IMR-90 (cell line): Measurements from ENCODE around the gene RNF146. TPM values are rescaled to one million over a fixed set of nuclear protein-coding genes. Genes with fewer than 3 reads are reported as not detected.

Experiments used
- ATAC-seq: fragments of 200-7000 bp; cut with Tn5 transposase; 2 replicates; pipeline ENCODE4 v1.9.1; 2020; ENCODE audit warnings: low read depth, mild to moderate bottlenecking, moderate library complexity
- BruUV-seq: library from RNA; stranded (reverse); fragments of 400-500 nt; replicated peaks from 2 replicates; lab custom pipeline; 2021; lab: Mats Ljungman, UMichigan
- CTCF ChIA-PET: fragments of 300-600 bp; formaldehyde crosslinking; extraction: SDS; loops from one replicate; lab custom pipeline; 2021; ENCODE audit warnings: antibody characterized with exemption; lab: Yijun Ruan, JAX
- POLR2A ChIA-PET: fragments of 300-600 bp; sonication (Branson Sonifier 250); formaldehyde crosslinking; loops from one replicate; lab custom pipeline; 2022; ENCODE audit warnings: antibody characterized with exemption; ENCODE audit not compliant: unreplicated experiment; lab: Charles Lee
- DNase-seq: peaks from one replicate; pipeline ENCODE4 v3.0.0; 2013
- H2AFZ ChIP-seq: replicated peaks from 2 replicates; pipeline ENCODE3; 2013; ENCODE audit warnings: low read length, mild to moderate bottlenecking; ENCODE audit not compliant: poor library complexity
- H2AK5ac ChIP-seq: 2 replicates; pipeline ENCODE4 v1.6.1; 2013; ENCODE audit warnings: low read depth, low read length, inconsistent platforms
- H2AK9ac ChIP-seq: replicated peaks from 2 replicates; pipeline ENCODE3; 2013; ENCODE audit warnings: mild to moderate bottlenecking, low read depth, low read length, moderate library complexity; ENCODE audit not compliant: poor library complexity
- H2BK120ac ChIP-seq: 2 replicates; pipeline ENCODE4 v1.6.1; 2013; ENCODE audit warnings: low read depth, low read length, inconsistent platforms
- H2BK15ac ChIP-seq: 3 replicates; pipeline ENCODE4 v1.6.1; 2013; ENCODE audit warnings: low read depth, low read length, inconsistent platforms
- H2BK20ac ChIP-seq: 2 replicates; pipeline ENCODE4 v1.6.1; 2013; ENCODE audit warnings: low read depth, mild to moderate bottlenecking, inconsistent platforms, low read length, moderate library complexity
- H2BK5ac ChIP-seq: 2 replicates; pipeline ENCODE4 v1.6.1; 2013; ENCODE audit warnings: mild to moderate bottlenecking, low read depth, low read length, inconsistent platforms; ENCODE audit not compliant: poor library complexity, severe bottlenecking
- H3K14ac ChIP-seq: replicated peaks from 2 replicates; pipeline ENCODE4 v1.6.1; 2013; ENCODE audit warnings: low read depth, low read length, inconsistent platforms
- H3K18ac ChIP-seq: 2 replicates; pipeline ENCODE4 v1.6.1; 2013; ENCODE audit warnings: low read depth, low read length, control low read depth
- H3K23ac ChIP-seq: 2 replicates; pipeline ENCODE4 v1.6.1; 2013; ENCODE audit warnings: low read depth, low read length, inconsistent platforms
- H3K27ac ChIP-seq: 2 replicates; pipeline ENCODE4 v1.5.1; 2013; ENCODE audit warnings: mild to moderate bottlenecking, control low read depth, low read length; ENCODE audit not compliant: insufficient read depth
- H3K27me3 ChIP-seq: 2 replicates; pipeline ENCODE4 v1.6.1; 2013; ENCODE audit warnings: low read length; ENCODE audit not compliant: control insufficient read depth, insufficient read depth
- H3K36me3 ChIP-seq: 2 replicates; pipeline ENCODE4 v1.6.1; 2013; ENCODE audit warnings: low read length, mixed read lengths; ENCODE audit not compliant: control insufficient read depth, insufficient read depth
- H3K4ac ChIP-seq: 2 replicates; pipeline ENCODE4 v1.6.1; 2013; ENCODE audit warnings: low read depth, low read length, inconsistent platforms
- H3K4me1 ChIP-seq: 2 replicates; pipeline ENCODE4 v1.6.1; 2013; ENCODE audit warnings: low read length, mixed read lengths; ENCODE audit not compliant: control insufficient read depth, insufficient read depth
- H3K4me2 ChIP-seq: 2 replicates; pipeline ENCODE4 v1.6.1; 2013; ENCODE audit warnings: low read depth, mild to moderate bottlenecking, control low read depth, low read length, moderate library complexity
- H3K4me3 ChIP-seq: 2 replicates; pipeline ENCODE4 v1.5.1; 2013; ENCODE audit warnings: low read depth, mild to moderate bottlenecking, control low read depth, low read length, moderate library complexity; ENCODE audit not compliant: insufficient read depth
- H3K56ac ChIP-seq: 2 replicates; pipeline ENCODE4 v1.6.1; 2013; ENCODE audit warnings: low read length, inconsistent platforms; ENCODE audit not compliant: insufficient read depth; ENCODE audit errors: extremely low read depth
- H3K79me1 ChIP-seq, 2 experiments: 2 replicates each; pipeline ENCODE4 v1.6.1; 2013; ENCODE audit warnings: low read length in 2 of 2, inconsistent platforms in 1 of 2, low read depth in 1 of 2
- H3K9ac ChIP-seq: 2 replicates; pipeline ENCODE4 v1.6.1; 2013; ENCODE audit warnings: low read depth, low read length, control low read depth
- H3K9me1 ChIP-seq: 2 replicates; pipeline ENCODE4 v1.6.1; 2013; ENCODE audit warnings: low read length, inconsistent platforms; ENCODE audit not compliant: insufficient read depth
- H3K9me3 ChIP-seq: 2 replicates; pipeline ENCODE4 v1.6.1; 2013; ENCODE audit warnings: low read length; ENCODE audit not compliant: control insufficient read depth, insufficient read depth
- H4K20me1 ChIP-seq: 2 replicates; pipeline ENCODE4 v1.6.1; 2013; ENCODE audit warnings: low read length, inconsistent platforms; ENCODE audit not compliant: insufficient read depth
- H4K5ac ChIP-seq: 2 replicates; pipeline ENCODE4 v1.6.1; 2013; ENCODE audit warnings: mild to moderate bottlenecking, low read depth, low read length, control low read depth
- H4K8ac ChIP-seq, 2 experiments: 2 replicates each; pipeline ENCODE4 v1.6.1; 2013; ENCODE audit warnings: low read depth in 2 of 2, low read length in 2 of 2, control low read depth in 1 of 2, inconsistent platforms in 1 of 2
- H4K91ac ChIP-seq: 2 replicates; pipeline ENCODE4 v1.6.1; 2013; ENCODE audit warnings: low read depth, low read length, inconsistent platforms; ENCODE audit not compliant: insufficient read depth
- BHLHE40 ChIP-seq: fragments of 150-350 bp; IDR thresholded peaks from 2 replicates; pipeline ENCODE4 v1.6.1; 2016; ENCODE audit warnings: mild to moderate bottlenecking, low read depth, low read length
- CEBPB ChIP-seq: IDR thresholded peaks from 2 replicates; pipeline ENCODE4 v1.6.1; 2012; ENCODE audit warnings: low read depth, low read length, improper control_type of control experiment
- CHD1 ChIP-seq: IDR thresholded peaks from 2 replicates; pipeline ENCODE4 v1.6.1; 2012; ENCODE audit warnings: low read depth, low read length, improper control_type of control experiment
- ELK1 ChIP-seq: fragments of 150-350 bp; IDR thresholded peaks from 2 replicates; pipeline ENCODE4 v1.6.1; 2016; ENCODE audit warnings: low read depth, mild to moderate bottlenecking, low read length, moderate library complexity, borderline replicate concordance
- FOS ChIP-seq: fragments of 150-350 bp; IDR thresholded peaks from 2 replicates; pipeline ENCODE4 v1.6.1; 2016; ENCODE audit warnings: low read depth, low read length
- MAFK ChIP-seq: IDR thresholded peaks from 2 replicates; pipeline ENCODE4 v1.6.1; 2012; ENCODE audit warnings: low read depth, low read length, improper control_type of control experiment
- MAZ ChIP-seq: IDR thresholded peaks from 2 replicates; pipeline ENCODE4 v1.6.1; 2012; ENCODE audit warnings: low read depth, mild to moderate bottlenecking, low read length, improper control_type of control experiment, moderate library complexity, borderline replicate concordance
- MXI1 ChIP-seq: IDR thresholded peaks from 2 replicates; pipeline ENCODE4 v1.6.1; 2012; ENCODE audit warnings: low read depth, mild to moderate bottlenecking, low read length, moderate library complexity, borderline replicate concordance
- NFE2L2 ChIP-seq: fragments of 150-350 bp; IDR thresholded peaks from 2 replicates; pipeline ENCODE4 v1.6.1; 2016; ENCODE audit warnings: low read depth, mild to moderate bottlenecking, low read length
- POLR2A ChIP-seq: IDR thresholded peaks from 2 replicates; pipeline ENCODE4 v1.6.1; 2012; ENCODE audit warnings: mild to moderate bottlenecking, low read depth, low read length
- RAD21 ChIP-seq: IDR thresholded peaks from 2 replicates; pipeline ENCODE4 v1.6.1; 2012; ENCODE audit warnings: low read length, improper control_type of control experiment
- RCOR1 ChIP-seq: IDR thresholded peaks from 2 replicates; pipeline ENCODE4 v1.6.1; 2012; ENCODE audit warnings: mild to moderate bottlenecking, low read length, improper control_type of control experiment; ENCODE audit not compliant: insufficient replicate concordance
- RFX5 ChIP-seq: IDR thresholded peaks from 2 replicates; pipeline ENCODE4 v1.8.0; 2012; ENCODE audit warnings: low read depth, mild to moderate bottlenecking, low read length, moderate library complexity
- SMC3 ChIP-seq: fragments of 150-350 bp; IDR thresholded peaks from 2 replicates; pipeline ENCODE4 v1.6.1; 2016; ENCODE audit warnings: low read depth, mild to moderate bottlenecking, antibody characterized with exemption, low read length, moderate library complexity
- USF2 ChIP-seq: fragments of 150-350 bp; IDR thresholded peaks from 2 replicates; pipeline ENCODE4 v1.6.1; 2017; ENCODE audit warnings: mild to moderate bottlenecking, antibody characterized with exemption, low read length, low read depth
- WGBS, 2 experiments: methylation state at CpG; one replicate each; pipeline versions ENCODE4 v1.1.5 to v1.1.7; 2013; ENCODE audit warnings: missing lambda C conversion rate in 2 of 2; ENCODE audit not compliant: insufficient read length in 1 of 2; ENCODE audit errors: extremely low coverage in 2 of 2; 5-methylcytosine and 5-hydroxymethylcytosine counted together
- dilution Hi-C: fragments of 300-500 bp; cut with HindIII; formaldehyde crosslinking; loops from one replicate; pipeline ENCODE4 v1.14.3; 2018; ENCODE audit warnings: low sequenced_read_pairs; ENCODE audit not compliant: unreplicated experiment
- in situ Hi-C: fragments of 300-500 bp; cut with MboI; formaldehyde crosslinking; loops from 3 replicates; pipeline ENCODE4 v1.14.3; 2019; ENCODE audit warnings: low sequenced_read_pairs, inconsistent platforms, mixed read lengths
- intact Hi-C: fragments of 100-400 bp; cut with micrococcal nuclease; formaldehyde crosslinking; loops from 2 replicates; pipeline ENCODE4 v1.10.0; 2022
- polyA plus RNA-seq, 3 experiments: library from polyadenylated mRNA; depleted of rRNA; stranded (reverse); fragments of >200 nt; gene quantifications; 2 replicates each; pipeline ENCODE4 v1.2.3, GENCODE V29; 2012; ENCODE audit warnings: low replicate concordance in 1 of 3
- total RNA-seq: library from RNA; depleted of rRNA; stranded (reverse); fragments of >200 nt; gene quantifications from 2 replicates; pipeline ENCODE4 v1.2.3, GENCODE V29; 2012
- TF ChIP-seq, protein P1 (sequence below): conservative IDR thresholded peaks from 2 replicates; pipeline ENCODE4 v1.5.1; 2012; ENCODE audit warnings: mild to moderate bottlenecking, low read depth, low read length, improper control_type of control experiment

Gene RNF146
- total and polyA plus RNA-seq, 2 of the 4 experiments (the other 2 are of a cell fraction): 24.0 to 32.2 TPM

DNA sequence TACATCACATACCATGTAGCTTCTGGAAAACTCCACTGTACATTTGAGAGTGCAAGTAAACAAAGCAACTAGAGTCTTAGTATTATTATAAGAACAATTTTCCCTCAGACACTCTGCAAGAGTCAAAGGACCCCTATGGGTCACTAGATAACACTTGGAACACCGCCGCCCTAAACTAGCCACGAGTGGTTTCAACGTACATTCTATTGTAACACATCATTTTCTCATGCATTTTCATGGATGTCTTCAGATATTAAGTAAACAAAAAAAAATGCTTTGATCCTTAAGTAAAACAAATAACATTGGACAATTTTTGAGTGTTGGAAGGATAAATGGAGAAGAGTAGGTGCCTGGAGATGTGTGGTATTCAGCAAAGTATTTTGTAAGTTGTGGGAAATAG is 3.2 kb upstream of the RNF146 start:
- H4K5ac ChIP-seq: no peak overlapping the region
- no peak overlapping the region for H4K8ac ChIP-seq
- H4K91ac ChIP-seq: no peak overlapping the region
- no peaks in the 10 kb centered on the region for H3K9me3 ChIP-seq
- H2AFZ ChIP-seq: no peak overlapping the region
- H3K4me3 ChIP-seq: no peak overlapping the region
- WGBS, 2 experiments: no CpG with 5 or more reads among the region's 4 CpGs
- intact Hi-C loops (no loop called here), in situ Hi-C loops (no loop called here), dilution Hi-C loops (no loop called here)
- H3K27ac ChIP-seq: no peak overlapping the region
- H2BK120ac ChIP-seq: no peak overlapping the region
- peaks cover 13% of the 10 kb centered on the region for H4K20me1 ChIP-seq
- no peak overlapping the region for H2AK9ac ChIP-seq
- H3K56ac ChIP-seq: no peak overlapping the region
- H2BK15ac ChIP-seq: no peak overlapping the region
- no peak for ATAC-seq
- H3K23ac ChIP-seq: no peak overlapping the region
- H3K4ac ChIP-seq: no peak overlapping the region
- H3K4me2 ChIP-seq: no peak overlapping the region
- no TSS peak for BruUV-seq
- TF ChIP-seq USF2 (no peak), MAZ (no peak), RAD21 (no peak), MXI1 (no peak), RCOR1 (no peak), MAFK (no peak), RFX5 (no peak), FOS (no peak), CHD1 (no peak), ELK1 (no peak), NFE2L2 (no peak), CEBPB (no peak), POLR2A (no peak), BHLHE40 (no peak), SMC3 (no peak)
- TF ChIP-seq, protein P1, sequence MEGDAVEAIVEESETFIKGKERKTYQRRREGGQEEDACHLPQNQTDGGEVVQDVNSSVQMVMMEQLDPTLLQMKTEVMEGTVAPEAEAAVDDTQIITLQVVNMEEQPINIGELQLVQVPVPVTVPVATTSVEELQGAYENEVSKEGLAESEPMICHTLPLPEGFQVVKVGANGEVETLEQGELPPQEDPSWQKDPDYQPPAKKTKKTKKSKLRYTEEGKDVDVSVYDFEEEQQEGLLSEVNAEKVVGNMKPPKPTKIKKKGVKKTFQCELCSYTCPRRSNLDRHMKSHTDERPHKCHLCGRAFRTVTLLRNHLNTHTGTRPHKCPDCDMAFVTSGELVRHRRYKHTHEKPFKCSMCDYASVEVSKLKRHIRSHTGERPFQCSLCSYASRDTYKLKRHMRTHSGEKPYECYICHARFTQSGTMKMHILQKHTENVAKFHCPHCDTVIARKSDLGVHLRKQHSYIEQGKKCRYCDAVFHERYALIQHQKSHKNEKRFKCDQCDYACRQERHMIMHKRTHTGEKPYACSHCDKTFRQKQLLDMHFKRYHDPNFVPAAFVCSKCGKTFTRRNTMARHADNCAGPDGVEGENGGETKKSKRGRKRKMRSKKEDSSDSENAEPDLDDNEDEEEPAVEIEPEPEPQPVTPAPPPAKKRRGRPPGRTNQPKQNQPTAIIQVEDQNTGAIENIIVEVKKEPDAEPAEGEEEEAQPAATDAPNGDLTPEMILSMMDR: no peak
- no peak overlapping the region for H2BK5ac ChIP-seq
- H3K9me1 ChIP-seq: no peaks in the 10 kb centered on the region
- H3K9ac ChIP-seq: no peak overlapping the region
- no peaks in the 10 kb centered on the region for H3K4me1 ChIP-seq
- H3K79me1 ChIP-seq: 0 out of 4 replicates have a peak, but pooled peaks cover 0 to 10% of the 10 kb centered on the region in 2 experiments
- no peak overlapping the region for H2AK5ac ChIP-seq
- no peak overlapping the region for H3K14ac ChIP-seq
- no peak overlapping the region for H2BK20ac ChIP-seq
- ChIA-PET POLR2A (interaction anchor here (0.6 to 0.7 kb wide), 2 partner anchors 229 to 955 kb away, joined by 5 to 7 read pairs; no protein-coding TSS in a partner anchor), CTCF (interaction anchor here (1.0 kb wide), 1 partner anchor 284 kb away, joined by 3 read pairs; no protein-coding TSS in a partner anchor)
- no peak for DNase-seq
- H3K27me3 ChIP-seq: no peaks in the 10 kb centered on the region; the same call in 1 of the 2 replicates
- H3K36me3 ChIP-seq: no peaks in the 10 kb centered on the region
- no peak overlapping the region for H3K18ac ChIP-seq
